GM19043 (cell line): ENCODE measurements around the gene ZBTB39.
"Not testable (repeated sequence)": the region's sequence is repeated elsewhere in the genome, so short reads cannot be mapped to it uniquely, and the experiment has no call there.

ENCODE experiments used
- ATAC-seq: cut with Tn5 transposase; IDR thresholded peaks from one replicate; pipeline ENCODE4 v1.9.1; 2021; ENCODE audit warnings: low read depth; ENCODE audit not compliant: unreplicated experiment

ZBTB39 gene

DNA sequence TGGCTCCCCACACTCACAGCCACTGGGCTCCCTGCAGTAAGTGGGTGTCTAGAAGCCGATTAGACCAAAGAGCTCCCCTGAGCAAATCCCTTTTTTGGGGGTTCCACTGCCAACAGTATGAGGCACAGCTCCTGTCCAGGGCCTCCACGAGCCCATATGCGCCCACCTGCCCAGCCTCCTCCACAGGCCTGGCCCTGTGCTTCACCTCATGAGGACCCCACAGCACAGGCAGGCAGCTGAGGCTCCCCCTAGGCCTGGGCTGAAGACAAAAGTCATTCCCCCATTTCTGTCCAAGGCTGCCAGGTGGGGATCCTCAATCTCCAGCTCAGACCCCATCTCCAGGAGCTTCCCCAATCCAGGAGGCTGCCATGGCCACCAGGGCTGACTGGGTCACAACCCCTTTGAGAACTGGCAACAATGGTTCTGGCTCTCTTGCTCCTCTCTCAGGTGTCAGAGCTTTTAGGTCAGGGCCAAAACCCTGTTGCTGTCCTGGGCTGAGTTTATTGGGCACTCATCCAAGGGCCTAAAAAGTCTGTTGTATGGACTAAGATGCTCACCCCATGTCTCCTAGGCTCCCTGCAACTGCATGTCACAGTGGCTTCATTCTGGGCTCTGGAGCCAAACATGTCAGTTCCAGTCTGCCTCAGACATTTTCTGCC, 23.6 kb downstream of the ZBTB39 start:
- ATAC-seq, result not testable (repeated sequence)

DNA sequence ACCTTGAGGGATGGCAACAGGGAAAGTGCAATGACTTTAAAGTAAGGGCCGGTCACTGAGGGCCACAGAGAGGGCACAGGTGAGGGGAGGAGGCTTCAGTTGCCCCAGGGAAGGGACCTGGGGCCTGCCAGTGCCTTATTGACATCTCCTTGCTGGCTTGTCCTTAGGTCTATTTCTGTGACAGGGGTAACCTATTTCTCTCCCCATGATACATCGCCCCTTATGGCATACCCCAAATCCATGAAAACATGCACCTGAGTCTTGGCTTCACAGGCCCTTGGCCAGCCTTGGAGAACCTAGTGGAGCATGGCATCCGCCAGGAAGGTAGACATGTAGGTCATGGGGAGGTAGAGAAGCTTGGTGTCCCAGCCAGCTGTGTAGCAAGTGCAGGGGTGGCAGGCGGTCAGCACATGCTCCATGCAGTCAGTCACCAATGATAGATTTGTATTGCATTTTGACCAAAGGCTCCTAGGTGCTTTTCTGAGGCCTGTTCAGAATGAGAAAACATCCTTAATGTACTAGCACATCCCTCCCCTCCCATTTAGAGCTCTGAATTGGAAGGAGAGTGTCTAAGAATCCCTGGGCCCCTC, 25.3 kb downstream of the ZBTB39 start:
- no peak for ATAC-seq

DNA sequence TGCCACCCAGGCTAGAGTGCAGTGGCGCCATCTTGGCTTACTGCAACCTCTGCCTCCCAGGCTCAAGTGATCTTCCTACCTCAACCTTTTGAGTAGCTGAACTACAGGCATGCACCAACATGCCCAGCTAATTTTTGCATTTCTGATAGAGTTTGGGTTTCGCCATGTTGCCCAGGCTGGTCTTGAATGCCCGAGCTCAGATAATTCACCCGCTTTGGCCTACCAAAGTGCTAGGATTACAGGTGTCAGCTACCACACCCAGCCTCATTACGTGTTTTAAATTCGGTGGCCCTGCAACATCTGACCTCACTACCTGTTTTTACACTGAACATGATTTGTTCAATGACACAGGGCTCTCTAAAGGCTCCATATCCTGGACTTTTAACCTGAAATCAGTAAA, 26.1 kb downstream of the ZBTB39 start:
- no peak for ATAC-seq

DNA sequence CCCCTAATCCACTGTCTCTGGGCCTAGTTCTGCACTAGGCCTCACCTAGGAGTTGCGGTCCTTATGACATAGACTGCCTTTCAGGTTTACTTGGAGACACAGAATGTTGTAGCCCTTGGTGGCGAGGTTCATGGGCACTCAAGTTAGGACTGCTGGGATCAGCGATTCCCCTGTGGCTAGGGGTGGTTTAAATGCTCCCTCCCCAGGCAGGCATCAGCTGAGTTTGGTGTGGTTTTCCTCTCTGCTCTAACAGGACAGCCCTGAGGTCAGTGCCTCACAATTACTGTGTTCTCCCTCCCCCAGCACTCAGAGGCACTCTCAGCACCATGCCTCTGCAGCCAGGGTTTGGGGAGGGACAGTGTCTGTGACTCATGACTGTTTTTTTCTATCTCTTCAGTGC, 26.7 kb downstream of the ZBTB39 start:
- ATAC-seq, result no peak

DNA sequence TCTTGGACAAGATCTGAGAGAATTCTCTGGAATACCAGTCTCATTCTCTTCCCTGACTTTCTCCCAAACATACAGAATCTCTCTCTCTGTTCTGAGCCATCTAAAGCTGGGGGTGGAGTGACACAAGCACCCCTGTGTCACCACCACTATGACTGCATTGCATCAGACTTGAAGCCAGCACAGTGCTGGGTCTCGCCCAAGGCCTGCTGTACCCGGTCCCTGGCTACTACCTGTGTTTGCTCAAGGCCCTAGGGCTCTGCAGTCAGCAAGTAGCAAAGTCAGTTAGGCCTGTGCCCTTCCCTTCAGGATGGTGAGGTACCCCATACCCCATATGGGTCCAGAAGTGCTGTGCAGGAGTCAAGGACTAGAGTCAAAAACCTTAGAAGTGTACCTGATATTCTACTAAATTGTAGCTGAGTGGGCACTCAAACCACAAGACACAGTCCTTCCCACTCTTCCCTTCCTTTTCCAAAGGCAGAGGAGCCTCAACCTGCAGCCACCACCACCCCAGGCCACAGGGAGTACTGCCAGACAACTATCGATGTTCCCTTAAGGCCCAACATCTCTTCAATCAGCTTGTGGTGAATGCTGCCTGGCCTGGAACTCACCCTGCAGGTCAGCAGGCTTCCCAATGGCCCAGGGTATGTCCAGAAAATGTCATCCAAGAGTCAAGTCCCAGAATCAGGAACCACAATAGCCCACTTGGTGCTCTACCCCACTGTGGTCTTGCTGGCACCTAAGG, 27.8 kb downstream of the ZBTB39 start:
- no peak for ATAC-seq

DNA sequence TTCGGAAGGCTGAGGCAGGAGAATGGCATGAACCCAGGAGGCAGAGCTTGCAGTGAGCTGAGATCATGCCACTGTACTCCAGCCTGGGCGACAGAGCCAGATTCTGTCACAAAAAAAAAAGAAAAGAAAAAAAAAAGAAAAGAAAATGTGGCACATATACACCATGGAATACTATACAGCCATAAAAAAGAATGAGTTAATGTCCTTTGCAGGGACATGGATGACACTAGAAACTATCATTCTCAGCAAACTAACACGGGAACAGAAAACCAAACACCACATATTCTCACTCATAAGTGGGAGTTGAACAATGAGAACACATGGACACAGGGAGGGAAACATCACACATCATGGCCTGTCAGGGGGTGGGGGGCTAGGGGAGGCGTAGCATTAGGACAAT, 29.0 kb downstream of the ZBTB39 start:
- ATAC-seq, result not testable (repeated sequence)

DNA sequence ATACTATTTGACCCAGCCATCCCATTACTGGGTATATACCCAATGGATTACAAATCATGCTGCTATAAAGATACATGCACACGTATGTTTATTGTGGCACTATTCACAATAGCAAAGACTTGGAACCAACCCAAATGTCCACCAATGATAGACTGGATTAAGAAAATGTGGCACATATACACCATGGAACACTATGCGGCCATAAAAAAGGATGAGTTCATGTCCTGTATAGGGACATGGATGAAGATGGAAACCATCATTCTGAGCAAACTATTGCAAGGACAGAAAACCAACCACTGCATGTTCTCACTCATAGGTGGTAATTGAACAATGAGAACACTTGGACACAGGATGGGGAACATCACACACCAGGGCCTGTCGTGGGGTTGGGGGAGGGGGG, 32.1 kb downstream of the ZBTB39 start:
- ATAC-seq, result not testable (repeated sequence)

DNA sequence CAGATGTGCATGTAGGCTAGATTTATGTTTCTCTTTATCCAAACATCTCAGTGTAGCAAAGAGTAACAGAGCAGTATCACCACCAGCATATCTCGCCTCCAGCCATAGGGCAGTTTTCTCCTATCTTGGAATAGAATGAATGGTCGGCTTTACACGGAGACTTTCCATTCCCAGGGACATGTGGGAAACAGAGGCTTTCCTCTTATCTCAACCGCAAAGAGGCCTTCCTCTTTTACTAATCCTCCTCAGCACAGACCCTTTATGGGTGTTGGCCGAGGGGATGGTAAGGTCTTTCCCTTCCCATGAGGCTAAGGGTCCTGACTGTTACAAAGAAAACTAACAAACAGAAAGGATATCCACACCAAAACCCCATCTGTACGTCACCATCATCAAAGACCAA, 37.4 kb downstream of the ZBTB39 start:
- not testable (repeated sequence) for ATAC-seq

DNA sequence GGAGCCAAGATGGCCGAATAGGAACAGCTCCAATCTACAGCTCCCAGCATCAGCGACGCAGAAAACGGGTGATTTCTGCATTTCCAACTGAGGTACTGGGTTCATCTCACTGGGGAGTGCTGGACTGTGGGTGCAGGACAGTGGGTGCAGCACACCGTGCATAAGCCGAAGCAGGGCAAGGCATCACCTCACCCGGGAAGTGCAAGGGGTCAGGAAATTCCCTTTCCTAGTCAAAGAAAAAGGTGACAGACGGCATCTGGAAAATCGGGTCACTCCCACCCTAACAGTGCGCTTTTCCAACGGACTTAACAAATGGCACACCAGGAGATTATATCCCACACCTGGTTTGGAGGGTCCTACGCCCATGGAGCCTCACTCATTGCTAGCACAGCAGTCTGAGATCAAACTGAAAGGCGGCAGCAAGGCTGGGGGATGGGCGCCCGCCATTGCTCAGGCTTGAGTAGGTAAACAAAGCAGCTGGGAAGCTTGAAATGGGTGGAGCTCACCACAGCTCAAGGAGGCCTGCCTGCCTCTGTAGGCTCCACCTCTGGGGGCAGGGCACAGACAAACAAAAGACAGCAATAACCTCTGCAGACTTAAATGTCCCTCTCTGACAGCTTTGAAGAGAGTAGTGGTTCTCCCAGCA, 40.2 kb downstream of the ZBTB39 start:
- not testable (repeated sequence) for ATAC-seq

DNA sequence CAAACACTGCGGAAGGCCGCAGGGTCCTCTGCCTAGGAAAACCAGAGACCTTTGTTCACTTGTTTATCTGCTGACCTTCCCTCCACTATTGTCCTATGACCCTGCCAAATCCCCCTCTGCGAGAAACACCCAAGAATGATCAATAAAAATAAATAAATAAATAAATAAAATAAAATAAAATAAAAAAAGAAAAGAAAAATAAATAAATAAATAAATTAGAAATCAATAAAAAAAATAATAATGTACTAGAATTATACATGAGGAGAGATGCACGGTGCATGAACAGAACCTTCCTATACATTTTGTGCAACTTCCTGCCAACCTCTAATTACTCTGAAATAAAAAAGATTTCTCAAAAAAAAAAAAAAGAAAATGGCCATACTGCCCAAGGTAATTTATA, 41.2 kb downstream of the ZBTB39 start:
- ATAC-seq, result not testable (repeated sequence)

DNA sequence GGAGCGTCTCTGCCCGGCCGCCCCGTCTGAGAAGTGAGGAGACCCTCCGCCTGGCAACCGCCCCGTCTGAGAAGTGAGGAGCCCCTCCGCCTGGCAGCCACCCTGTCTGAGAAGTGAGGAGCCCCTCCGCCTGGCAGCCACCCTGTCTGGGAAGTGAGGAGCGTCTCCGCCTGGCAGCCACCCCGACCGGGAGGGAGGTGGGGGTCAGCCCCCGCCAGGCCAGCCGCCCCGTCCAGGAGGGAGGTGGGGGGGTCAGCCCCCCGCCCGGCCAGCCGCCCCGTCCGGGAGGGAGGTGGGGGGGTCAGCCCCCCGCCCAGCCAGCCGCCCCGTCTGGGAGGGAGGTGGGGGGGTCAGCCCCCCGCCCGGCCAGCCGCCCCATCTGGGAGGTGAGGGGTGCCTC, 42.8 kb downstream of the ZBTB39 start:
- not testable (repeated sequence) for ATAC-seq

DNA sequence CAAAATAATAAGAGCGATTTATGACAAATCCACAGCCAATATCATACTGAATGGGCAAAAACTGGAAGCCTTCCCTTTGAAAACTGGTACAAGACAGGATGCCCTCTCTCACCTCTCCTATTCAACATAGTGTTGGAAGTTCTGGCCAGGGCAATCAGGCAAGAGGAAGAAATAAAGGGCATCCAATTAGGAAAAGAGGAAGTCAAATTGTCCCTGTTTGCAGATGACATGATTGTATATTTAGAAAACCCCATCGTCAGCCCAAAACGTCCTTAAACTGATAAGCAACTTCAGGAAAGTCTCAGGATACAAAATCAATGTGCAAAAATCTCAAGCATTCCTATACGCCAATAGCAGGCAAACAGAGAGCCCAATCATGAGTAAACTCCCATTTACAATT, 44.1 kb downstream of the ZBTB39 start:
- not testable (repeated sequence) for ATAC-seq

DNA sequence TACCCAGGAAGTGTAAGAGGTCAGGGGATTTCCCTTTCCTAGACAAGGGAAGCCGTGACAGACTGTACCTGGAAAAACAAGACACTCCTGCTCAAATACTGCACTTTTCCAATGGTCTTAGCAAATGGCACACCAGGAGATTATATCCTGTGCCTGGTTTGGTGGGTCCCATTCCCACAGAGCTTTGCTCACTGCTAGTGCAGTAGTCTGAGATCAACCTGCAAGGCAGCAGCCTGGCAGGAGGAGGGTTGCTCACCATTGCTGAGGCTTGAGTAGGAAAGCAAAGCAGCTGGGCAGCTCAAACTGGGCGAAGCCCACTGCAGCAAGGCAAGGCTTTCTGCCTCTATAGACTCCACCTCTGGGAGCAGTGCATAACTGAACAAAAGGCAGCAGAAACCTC, 47.9 kb downstream of the ZBTB39 start:
- ATAC-seq, result no peak

DNA sequence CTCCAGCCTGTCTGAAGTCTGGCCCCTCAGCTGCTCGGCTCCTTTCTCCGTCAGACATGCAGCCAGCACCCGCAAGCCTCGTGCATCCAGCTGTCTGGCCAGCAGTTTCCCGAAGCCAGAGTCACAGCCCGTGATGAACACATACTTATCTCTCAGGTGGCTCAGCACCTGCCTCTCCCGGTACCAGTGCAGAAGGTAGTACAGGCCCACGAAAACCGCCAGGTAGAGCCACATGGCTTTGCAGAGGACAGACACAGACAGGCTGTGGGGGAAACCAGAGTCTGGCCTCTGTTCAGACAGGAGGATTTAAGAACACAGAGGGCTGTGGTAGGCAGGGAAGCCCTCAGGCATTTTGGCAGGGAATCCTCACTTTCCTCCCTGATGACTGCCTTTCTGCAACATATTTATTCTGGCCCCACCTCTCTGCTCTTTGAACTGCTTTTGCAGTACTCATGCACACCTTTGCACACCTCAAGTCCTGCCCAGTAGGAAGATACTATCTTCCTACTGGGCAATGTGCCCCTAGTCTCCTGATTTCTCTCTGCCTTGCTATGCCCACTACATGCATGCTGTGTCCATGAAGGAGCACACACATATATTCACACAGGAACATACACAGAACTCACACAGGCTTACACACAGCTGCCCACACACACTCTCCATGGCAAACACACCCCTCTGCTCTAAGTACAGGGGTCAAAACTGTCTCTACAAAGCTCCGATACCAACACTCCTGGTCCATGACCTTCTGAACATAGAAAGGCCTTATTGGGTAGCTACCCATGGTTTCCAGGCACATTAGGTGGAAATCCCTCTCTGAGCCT, 48.9 kb downstream of the ZBTB39 start, which contains the start of gene RDH16:
Gene RDH16 (minus strand): TSS at position 380 of the 824 bp plus-strand sequence. CDS start 146 bp downstream, at position 234.
- ATAC-seq, result no peak

DNA sequence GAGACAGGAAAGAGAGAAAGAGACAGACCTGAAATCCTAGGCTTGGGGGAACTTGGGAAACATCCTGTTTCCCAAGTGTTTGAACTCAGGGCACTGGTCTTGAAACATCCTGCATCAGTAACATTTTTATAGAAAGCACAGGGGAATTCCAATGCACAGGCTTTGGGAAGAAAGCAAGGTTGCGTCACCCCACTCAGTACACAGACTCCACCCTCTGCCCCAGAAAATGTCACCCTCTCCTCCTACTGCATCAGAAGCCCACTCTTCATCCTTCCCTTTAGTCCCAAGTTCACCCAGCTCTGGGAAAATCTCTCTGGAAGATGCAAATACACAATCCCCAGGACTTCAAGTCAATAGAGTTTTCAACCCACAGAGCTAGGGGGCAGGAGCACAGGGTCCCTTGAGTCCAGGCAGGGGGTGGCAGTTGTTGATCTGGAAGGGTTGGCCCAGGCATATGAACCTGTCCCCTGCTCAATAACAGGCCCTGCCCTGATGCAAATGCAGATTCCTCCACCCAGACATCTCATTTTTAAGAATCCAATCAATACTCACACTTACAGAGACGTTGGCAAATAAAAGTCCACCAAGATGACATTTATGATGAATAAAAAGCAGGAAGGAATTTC, 50.6 kb downstream of the ZBTB39 start:
- ATAC-seq, result no peak

DNA sequence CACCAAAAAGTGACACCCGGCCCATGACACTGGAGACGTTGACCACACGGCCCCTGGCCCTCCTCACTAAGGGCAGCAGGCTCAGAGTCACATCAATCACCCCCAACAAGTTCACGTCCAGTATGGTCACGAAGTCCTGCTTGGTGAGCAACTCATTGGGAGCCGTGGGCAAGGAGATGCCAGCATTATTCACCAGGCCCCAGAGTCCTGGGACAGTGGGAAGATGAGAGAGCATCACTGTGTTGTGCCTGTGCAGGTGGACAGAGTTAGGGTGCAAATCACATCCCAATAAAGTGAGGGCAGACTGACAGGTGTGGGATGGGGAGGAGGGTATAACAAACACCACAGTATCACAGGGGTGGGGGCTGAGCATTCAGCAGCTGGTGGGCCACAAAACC, 51.4 kb downstream of the ZBTB39 start:
- ATAC-seq, result no peak

DNA sequence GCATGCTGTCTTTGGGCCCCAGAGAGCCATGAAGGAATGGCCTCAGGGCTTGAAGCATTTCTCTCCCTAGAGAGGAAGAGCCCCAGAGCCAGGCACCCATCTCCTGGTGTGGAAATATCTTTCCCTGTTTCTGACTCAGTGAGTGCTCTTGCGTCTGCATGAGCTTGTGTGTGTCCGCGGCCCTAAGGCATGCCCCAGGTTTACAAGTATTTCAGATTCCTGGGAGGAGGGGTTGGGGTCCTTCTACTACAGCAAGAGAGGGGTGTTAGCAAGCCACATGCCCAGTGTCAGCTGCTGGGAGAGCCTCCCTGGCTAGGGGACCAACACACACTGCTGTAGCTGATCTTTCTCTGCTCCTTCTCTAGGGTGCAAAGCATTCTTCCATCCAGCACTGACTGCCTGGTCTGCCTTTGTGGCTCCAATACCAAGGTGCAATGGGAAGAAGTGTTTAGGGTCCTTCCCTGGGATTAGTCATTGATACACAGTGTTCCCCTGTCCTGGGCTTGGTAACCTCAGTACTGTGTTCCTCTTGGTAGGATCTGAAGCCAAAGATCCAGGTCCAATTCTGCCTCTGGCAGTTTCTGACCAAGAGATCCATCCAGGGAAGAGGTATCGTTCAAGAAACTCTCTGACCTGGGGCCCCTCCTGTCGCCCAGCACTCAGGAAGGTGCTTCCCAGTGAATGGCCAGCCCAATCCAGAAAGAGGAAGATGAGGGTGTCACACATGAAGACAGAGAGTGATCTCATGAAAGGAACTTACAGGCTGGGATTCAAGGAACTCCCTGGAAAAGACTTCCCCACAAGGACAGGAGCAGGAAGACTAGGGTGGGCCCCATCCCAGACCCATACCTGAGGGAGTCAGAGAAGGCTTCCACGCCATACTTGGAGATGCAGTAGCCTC, 52.0 kb downstream of the ZBTB39 start:
- no peak for ATAC-seq

DNA sequence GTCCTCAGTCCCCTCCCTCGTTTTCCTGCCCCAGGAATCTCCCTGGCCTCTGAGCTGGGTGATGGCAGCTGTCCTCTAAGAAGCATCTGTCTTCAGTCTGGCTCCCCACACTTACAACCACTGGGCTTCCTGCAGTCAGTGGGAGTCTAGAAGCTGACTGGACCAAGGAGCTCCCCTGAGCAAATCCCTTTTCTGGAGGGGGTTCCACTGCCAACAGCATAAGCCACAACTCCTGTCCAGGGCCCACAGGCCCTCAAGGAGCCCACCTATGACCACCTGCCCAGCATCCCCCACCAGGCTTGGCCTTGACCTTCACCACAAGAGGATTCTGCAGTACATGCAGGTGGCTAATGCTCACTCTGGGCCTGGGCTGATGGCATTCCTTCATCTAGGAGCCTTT, 53.0 kb downstream of the ZBTB39 start:
- no peak for ATAC-seq
